NT2/D1 (cell line): ENCODE measurements around the gene COG7.

Experiments used
- DNase-seq: peaks from one replicate; pipeline ENCODE4 v3.0.0-alpha.2; 2011; ENCODE audit warnings: low read depth, low spot score
- H3K27me3 ChIP-seq: 2 replicates; pipeline ENCODE4 v1.6.0; 2011; ENCODE audit warnings: mild to moderate bottlenecking; ENCODE audit not compliant: insufficient read length, insufficient read depth
- H3K36me3 ChIP-seq: 2 replicates; pipeline ENCODE4 v1.6.1; 2011; ENCODE audit warnings: mild to moderate bottlenecking, low read length, mixed read lengths; ENCODE audit not compliant: insufficient read depth, insufficient read length
- H3K4me1 ChIP-seq: 2 replicates; pipeline ENCODE4 v1.5.1; 2011; ENCODE audit not compliant: insufficient read depth, insufficient read length
- H3K4me3 ChIP-seq: 2 replicates; pipeline ENCODE4 v1.5.1; 2011; ENCODE audit warnings: low read depth; ENCODE audit not compliant: insufficient read length
- H3K9ac ChIP-seq: 2 replicates; pipeline ENCODE4 v1.6.0; 2011; ENCODE audit warnings: low read depth; ENCODE audit not compliant: insufficient read length
- H3K9me3 ChIP-seq: 2 replicates; pipeline ENCODE4 v1.5.1; 2011; ENCODE audit warnings: mild to moderate bottlenecking, low read length; ENCODE audit not compliant: insufficient read depth
- SUZ12 ChIP-seq: IDR thresholded peaks from 2 replicates; pipeline ENCODE4 v1.6.1; 2011; ENCODE audit not compliant: insufficient read length, insufficient read depth; ENCODE audit errors: extremely low read depth
- YY1 ChIP-seq: IDR thresholded peaks from 2 replicates; pipeline ENCODE4 v1.6.1; 2011; ENCODE audit not compliant: insufficient read length, insufficient read depth
- ZNF274 ChIP-seq: IDR thresholded peaks from 2 replicates; pipeline ENCODE4 v1.6.1; 2011; ENCODE audit warnings: mild to moderate bottlenecking, low read depth, low read length

Gene COG7

DNA sequence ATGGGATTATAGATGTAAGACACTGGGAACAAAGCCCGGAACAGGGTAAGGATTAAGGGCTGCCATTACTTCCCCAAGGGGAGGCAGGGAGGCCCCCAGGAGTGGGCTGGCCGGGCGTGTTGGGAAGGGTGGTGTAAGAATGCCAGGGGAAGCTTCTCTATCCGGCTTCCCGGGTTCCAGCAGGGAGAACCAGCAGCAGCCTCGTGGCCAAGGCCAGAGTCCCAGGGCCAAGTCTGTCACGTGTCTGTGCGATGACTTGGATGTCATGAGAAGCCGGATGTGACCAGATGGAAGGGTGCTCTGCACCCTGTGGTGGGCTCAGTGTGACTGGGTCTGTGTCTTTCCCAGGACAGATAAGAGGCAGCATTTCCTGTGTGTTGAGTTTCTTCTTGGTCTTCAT lies 98.7 kb downstream of the COG7 start:
- no peak overlapping the region for H3K9ac ChIP-seq
- H3K4me3 ChIP-seq, result no peak overlapping the region
- no peak for DNase-seq
- H3K36me3 ChIP-seq, result no peaks in the 10 kb centered on the region
- no peaks in the 10 kb centered on the region for H3K9me3 ChIP-seq
- H3K4me1 ChIP-seq, result no peaks in the 10 kb centered on the region
- TF ChIP-seq YY1 (no peak), ZNF274 (no peak)
- no peaks in the 10 kb centered on the region for H3K27me3 ChIP-seq

DNA sequence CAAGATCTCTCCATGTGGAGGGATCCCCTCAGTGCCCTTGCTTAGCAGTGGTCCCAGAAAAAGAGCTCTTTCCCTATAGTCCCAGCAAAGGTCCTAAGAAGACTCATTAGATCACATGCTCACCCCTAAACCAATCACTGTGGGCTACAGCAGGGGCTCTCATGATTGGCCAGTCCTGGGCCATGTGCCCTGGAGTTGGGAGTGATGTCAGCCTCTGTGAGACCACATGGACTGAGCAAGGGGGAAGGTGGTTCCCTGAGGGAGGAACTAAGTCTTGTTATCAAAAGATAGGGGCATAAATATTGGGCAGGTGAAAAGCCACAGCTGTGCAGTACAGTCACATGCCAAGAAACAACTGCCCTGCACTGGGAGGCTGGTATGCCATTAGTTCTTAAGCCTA lies 99.5 kb downstream of the COG7 start:
- Histone ChIP-seq H3K4me3 (no peak overlapping the region), H3K4me1 (no peaks in the 10 kb centered on the region), H3K27me3 (no peaks in the 10 kb centered on the region), H3K9ac (no peak overlapping the region), H3K36me3 (no peaks in the 10 kb centered on the region), H3K9me3 (no peaks in the 10 kb centered on the region)
- DNase-seq, result no peak
- TF ChIP-seq YY1, result no peak
- TF ChIP-seq SUZ12, result no peak
- TF ChIP-seq ZNF274, result no peak

DNA sequence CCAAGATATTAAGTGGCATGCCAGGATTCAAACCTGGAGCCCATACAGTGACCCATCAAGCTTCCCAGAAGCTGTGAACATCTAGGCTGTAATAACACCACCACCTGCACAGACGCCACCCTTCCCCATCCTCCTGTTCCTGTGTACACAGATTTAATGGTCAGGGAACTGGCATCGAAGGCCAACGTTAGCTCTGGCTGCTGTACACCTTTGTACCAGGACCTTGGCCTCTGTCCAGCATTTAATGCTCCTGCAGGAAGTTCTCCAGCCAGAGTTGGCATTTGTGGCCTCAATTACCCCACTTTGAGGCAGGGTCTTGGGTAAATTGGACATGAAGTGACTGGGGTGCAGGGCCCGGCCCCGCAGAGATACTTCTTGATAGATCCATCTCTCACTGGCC lies 101.6 kb downstream of the COG7 start:
- DNase-seq, result no peak
- Histone ChIP-seq H3K4me1 (no peaks in the 10 kb centered on the region), H3K36me3 (no peaks in the 10 kb centered on the region), H3K27me3 (no peaks in the 10 kb centered on the region), H3K9me3 (no peaks in the 10 kb centered on the region), H3K4me3 (no peak overlapping the region), H3K9ac (no peak overlapping the region)
- TF ChIP-seq YY1, result no peak
- no peak for TF ChIP-seq ZNF274
- no peak for TF ChIP-seq SUZ12

DNA sequence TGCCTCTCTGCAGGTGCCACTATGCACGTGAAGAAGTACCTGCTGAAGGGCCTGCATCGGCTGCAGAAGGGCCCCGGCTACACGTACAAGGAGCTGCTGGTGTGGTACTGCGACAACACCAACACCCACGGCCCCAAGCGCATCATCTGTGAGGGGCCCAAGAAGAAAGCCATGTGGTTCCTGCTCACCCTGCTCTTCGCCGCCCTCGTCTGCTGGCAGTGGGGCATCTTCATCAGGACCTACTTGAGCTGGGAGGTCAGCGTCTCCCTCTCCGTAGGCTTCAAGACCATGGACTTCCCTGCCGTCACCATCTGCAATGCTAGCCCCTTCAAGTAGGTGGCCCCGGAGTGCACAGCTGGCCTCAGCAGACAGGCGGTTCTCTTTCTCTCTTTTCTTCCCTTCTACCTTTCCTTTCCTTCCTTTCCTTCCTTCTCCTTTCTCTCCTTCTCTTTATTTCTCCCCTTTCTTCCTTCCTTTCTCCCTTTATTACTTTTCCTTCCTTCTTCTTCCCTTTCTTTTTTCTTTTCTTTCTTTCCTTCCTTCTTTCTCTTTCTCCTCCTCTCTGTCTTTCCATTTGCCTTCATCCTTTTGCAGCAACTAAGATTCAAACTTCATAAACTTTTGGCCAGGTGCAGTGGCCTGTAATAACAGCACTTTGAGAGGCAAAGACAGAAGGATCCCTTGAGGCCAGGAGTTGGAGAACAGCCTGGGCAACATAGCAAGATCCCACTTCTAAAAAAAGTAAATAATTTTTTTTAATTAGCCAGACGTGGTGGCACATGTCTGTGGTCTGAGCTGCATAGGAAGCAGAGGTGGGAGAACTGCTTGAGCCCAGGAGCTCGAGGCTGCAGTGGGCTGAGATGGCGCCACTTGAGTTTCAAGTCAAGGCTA lies 104.2 kb downstream of the COG7 start:
- H3K27me3 ChIP-seq, result no peaks in the 10 kb centered on the region
- no peaks in the 10 kb centered on the region for H3K36me3 ChIP-seq
- H3K9me3 ChIP-seq, result peaks cover 8% of the 10 kb centered on the region; the same call in 1 of the 2 replicates
- DNase-seq, result peak; percentile 32
- H3K4me1 ChIP-seq, result peaks cover 1% of the 10 kb centered on the region
- no peak for TF ChIP-seq YY1
- H3K9ac ChIP-seq, result no peak overlapping the region
- no peak overlapping the region for H3K4me3 ChIP-seq

DNA sequence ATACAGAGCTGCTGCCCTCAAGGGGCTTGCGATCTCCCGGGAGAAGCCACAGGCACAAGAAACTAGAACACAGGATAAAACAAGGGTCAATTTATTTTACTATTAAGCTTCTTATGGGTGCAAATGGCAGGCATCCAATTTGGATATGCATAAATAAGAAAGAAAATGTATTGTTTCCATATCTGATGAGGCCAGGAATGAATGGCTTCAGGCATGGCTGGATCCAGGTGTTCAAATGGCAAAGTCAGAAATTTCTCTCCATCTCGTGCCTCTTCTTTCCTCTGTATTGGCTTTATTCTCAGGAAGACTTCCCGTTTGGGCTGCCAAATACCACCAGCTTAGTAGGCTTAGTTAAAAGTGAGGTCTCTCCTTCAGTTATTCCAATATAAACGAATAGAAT lies 107.8 kb downstream of the COG7 start:
- TF ChIP-seq YY1 (no peak), ZNF274 (no peak), SUZ12 (no peak)
- Histone ChIP-seq H3K27me3 (no peaks in the 10 kb centered on the region), H3K9ac (no peak overlapping the region), H3K4me3 (no peak overlapping the region), H3K36me3 (no peaks in the 10 kb centered on the region), H3K9me3 (peaks cover 8% of the 10 kb centered on the region; the same call in 1 of the 2 replicates), H3K4me1 (peaks cover 4% of the 10 kb centered on the region)
- no peak for DNase-seq

DNA sequence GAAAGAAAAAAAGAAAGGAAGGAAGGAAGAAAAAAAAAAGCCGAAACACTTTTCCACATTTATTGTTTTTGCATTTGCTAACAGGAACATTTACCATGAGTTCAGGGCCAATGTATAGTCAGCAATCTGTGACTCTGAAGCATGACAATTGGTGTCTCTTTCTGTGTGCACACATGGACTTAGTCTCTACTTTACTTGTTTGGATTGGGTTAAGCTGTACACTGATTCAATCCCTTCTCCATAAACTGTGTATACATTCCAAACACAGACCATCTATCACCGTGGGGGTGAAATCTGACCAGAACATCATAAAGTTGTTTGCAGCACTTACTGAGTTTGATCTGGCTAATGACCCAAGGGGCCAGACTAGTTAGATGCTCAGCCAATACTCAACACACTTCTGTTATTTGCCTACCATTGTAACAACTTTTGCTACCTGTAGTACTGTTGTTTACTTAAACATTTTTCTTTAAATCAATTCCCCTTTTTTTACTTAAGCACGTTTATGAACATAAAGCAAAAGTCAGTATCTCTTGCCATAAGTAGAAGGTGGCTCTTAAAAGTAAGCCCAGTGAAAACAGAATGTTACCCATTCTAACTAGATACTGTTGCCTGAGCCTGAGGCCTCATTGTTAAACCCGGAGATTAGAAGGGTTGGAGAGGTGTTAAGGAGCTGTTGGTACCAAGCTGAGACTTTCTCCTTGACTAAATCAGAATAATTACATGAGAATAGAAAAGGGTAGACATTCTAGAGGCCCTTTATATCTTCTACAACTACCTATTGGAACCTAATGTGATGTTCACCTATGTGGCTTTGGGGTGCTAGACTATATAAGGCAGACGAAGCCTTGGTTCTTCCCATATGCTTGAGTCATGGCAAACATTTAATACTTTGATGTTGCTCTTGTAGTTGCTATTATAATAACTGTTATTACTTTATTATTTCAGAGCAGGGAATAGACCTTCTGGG lies 109.1 kb downstream of the COG7 start:
- DNase-seq, result peak; percentile 54
- H3K36me3 ChIP-seq, result no peaks in the 10 kb centered on the region
- TF ChIP-seq SUZ12, result no peak
- no peak overlapping the region for H3K9ac ChIP-seq
- no peak overlapping the region for H3K4me3 ChIP-seq
- no peaks in the 10 kb centered on the region for H3K27me3 ChIP-seq
- peaks cover 4% of the 10 kb centered on the region for H3K4me1 ChIP-seq
- peaks cover 8% of the 10 kb centered on the region; the same call in 1 of the 2 replicates for H3K9me3 ChIP-seq

DNA sequence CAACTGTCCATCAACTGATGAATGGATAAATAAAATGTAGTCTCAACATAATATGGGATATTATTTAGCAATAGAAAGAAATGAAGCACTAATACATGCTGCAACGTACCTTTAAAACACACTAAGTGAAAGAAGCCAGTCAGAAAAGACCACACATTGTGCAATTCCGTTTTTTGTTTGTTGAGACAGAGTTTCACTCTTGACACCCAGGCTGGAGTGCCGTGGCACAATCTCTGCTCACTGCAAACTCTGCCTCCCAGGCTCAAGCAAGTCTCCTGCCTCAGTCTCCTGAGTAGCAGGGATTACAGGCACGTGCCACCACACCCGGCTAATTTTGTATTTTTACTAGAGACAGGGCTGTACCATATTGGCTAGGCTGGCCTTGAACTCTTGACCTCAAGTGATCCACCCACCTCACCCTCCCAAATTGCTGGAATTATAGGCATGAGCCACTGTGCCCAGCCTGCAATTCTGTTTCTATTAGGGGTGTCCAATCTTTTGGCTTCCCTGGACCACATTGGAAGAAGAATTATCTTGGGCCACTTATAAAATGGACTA lies 110.8 kb downstream of the COG7 start:
- TF ChIP-seq YY1 (no peak), SUZ12 (no peak), ZNF274 (no peak)
- no peak overlapping the region for H3K9ac ChIP-seq
- H3K9me3 ChIP-seq, result peaks cover 8% of the 10 kb centered on the region; the same call in 1 of the 2 replicates
- no peak overlapping the region for H3K4me3 ChIP-seq
- no peaks in the 10 kb centered on the region for H3K27me3 ChIP-seq
- H3K36me3 ChIP-seq, result no peaks in the 10 kb centered on the region
- H3K4me1 ChIP-seq, result peaks cover 4% of the 10 kb centered on the region
- DNase-seq, result no peak
